Ishikawa (cell line): ENCODE results near the gene IGSF5.

Source experiments
- CEBPB ChIP-seq: IDR thresholded peaks from 2 replicates; pipeline ENCODE4 v1.6.1; 2012
- CREB1 ChIP-seq: IDR thresholded peaks from 2 replicates; pipeline ENCODE4 v1.6.1; 2012; ENCODE audit warnings: low read depth
- RAD21 ChIP-seq: IDR thresholded peaks from 2 replicates; pipeline ENCODE4 v1.6.1; 2012; ENCODE audit warnings: low read depth
- TAF1 ChIP-seq: IDR thresholded peaks from 2 replicates; pipeline ENCODE4 v1.6.1; 2012; ENCODE audit warnings: low read depth, mild to moderate bottlenecking
- TF ChIP-seq, protein P1 (sequence below): IDR thresholded peaks from 2 replicates; pipeline ENCODE4 v1.6.1; 2012
- TF ChIP-seq, protein P2 (sequence below): IDR thresholded peaks from 2 replicates; pipeline ENCODE4 v1.6.1; 2012; ENCODE audit warnings: low read depth, mild to moderate bottlenecking

GRCh38 chr21:39843483-39843882, 98.5 kb downstream of the IGSF5 start:
- TF ChIP-seq RAD21 (no peak), CREB1 (no peak), TAF1 (no peak), CEBPB (no peak)
- TF ChIP-seq, protein P1, sequence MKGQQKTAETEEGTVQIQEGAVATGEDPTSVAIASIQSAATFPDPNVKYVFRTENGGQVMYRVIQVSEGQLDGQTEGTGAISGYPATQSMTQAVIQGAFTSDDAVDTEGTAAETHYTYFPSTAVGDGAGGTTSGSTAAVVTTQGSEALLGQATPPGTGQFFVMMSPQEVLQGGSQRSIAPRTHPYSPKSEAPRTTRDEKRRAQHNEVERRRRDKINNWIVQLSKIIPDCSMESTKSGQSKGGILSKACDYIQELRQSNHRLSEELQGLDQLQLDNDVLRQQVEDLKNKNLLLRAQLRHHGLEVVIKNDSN: no peak
- TF ChIP-seq, protein P2, sequence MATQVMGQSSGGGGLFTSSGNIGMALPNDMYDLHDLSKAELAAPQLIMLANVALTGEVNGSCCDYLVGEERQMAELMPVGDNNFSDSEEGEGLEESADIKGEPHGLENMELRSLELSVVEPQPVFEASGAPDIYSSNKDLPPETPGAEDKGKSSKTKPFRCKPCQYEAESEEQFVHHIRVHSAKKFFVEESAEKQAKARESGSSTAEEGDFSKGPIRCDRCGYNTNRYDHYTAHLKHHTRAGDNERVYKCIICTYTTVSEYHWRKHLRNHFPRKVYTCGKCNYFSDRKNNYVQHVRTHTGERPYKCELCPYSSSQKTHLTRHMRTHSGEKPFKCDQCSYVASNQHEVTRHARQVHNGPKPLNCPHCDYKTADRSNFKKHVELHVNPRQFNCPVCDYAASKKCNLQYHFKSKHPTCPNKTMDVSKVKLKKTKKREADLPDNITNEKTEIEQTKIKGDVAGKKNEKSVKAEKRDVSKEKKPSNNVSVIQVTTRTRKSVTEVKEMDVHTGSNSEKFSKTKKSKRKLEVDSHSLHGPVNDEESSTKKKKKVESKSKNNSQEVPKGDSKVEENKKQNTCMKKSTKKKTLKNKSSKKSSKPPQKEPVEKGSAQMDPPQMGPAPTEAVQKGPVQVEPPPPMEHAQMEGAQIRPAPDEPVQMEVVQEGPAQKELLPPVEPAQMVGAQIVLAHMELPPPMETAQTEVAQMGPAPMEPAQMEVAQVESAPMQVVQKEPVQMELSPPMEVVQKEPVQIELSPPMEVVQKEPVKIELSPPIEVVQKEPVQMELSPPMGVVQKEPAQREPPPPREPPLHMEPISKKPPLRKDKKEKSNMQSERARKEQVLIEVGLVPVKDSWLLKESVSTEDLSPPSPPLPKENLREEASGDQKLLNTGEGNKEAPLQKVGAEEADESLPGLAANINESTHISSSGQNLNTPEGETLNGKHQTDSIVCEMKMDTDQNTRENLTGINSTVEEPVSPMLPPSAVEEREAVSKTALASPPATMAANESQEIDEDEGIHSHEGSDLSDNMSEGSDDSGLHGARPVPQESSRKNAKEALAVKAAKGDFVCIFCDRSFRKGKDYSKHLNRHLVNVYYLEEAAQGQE: no peak
